ENCODE results near the gene IL26.

The IL26 gene

DNA sequence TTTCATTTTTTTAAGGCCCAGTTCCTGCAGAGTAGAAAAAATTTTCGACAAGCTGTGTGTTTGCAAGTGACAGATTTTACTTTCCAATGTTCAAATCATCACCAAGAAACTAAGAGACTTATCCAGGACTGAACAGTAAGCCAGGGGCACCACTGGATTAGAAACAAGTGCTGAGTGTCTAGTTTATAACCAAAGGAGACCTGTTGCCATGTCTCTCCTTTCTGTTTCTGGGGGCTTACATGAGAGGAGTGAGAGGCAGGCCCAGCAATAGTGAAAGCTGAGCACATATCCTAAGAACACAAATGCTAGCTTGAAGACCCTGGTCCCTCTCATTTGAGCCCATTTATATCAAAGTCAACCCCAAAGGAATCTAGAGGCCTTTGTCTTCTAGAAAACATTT is 69.0 kb downstream of the IL26 start:
- DNase-seq (ENCODE audit: low spot score) = no peak

DNA sequence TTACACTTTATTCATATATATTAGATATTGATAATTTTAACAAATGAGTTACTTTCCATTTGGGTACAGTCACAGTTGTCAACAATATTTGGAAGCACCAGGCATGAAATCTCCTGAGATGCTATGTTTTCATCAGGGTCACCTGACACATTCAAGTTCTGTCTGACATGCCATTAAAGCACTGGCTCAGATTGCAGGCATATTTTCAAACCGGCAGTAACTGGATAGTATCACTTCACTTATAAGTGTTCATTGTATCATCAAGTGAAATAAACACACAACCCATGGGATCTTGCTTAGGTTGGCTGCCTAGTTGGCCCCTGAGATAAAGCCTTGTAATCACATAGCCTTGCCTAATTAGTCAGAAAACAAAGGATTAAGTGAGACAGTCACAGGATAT is 70.8 kb downstream of the IL26 start:
- DNase-seq (ENCODE audit: low spot score) = no peak

All from pons (tissue), 1 donor.